Hepatocyte (in vitro differentiated cells): Measurements from ENCODE around the gene LALBA.

Experiments
- CTCF ChIP-seq: fragments of 200-600 bp; sonication (generic); IDR thresholded peaks from 2 replicates; pipeline ENCODE4 v1.5.1; 2016; ENCODE audit warnings: antibody characterized with exemption, mild to moderate bottlenecking; ENCODE audit not compliant: poor library complexity
- EZH2 ChIP-seq: fragments of 200-600 bp; sonication (generic); IDR thresholded peaks from 2 replicates; pipeline ENCODE4 v1.6.1; 2016; ENCODE audit warnings: antibody characterized with exemption, mild to moderate bottlenecking, borderline replicate concordance
- EZH2phosphoT487 ChIP-seq: fragments of 200-600 bp; sonication (generic); IDR thresholded peaks from one replicate; pipeline ENCODE4 v1.6.1; 2018; ENCODE audit warnings: antibody characterized with exemption, mild to moderate bottlenecking, low read depth, moderate library complexity; ENCODE audit not compliant: unreplicated experiment, severe bottlenecking

- no peak for TF ChIP-seq EZH2
- TF ChIP-seq CTCF = peak; percentile 47
- TF ChIP-seq EZH2phosphoT487 = no peak
Observed at GRCh38 chr12:48542300-48542928, 27.4 kb downstream of the LALBA start.
